HL-60/S4 (cell line): ENCODE data around the gene CDC42.
"Not testable (repeated sequence)": the region's sequence is repeated elsewhere in the genome, so short reads cannot be mapped to it uniquely, and the experiment has no call there.

Source experiments
- in situ Hi-C: fragments of 300-500 bp; cut with MboI; formaldehyde crosslinking; loops from 2 replicates; pipeline ENCODE4 v1.14.3; 2022; ENCODE audit warnings: low sequenced_read_pairs

CDC42 gene

DNA sequence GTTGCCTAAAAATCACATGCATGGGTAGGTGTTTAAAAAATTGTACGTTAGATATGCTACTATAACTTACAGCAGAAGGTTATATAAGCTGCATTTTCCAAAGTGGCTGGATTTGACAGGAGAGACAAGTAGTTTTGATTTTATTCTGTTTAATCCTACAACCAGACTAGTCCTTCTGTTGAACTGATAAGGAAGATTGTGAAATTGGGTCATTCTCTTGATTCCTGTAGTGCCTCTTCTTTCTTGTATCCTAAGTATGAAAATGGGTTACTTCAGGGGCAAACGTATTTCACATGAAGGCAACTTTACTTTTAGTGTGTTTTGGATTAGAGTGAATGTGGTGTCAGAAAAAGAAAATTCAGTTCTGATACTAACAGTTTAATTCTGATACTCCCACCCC is 19.0 kb downstream of the CDC42 start:
- in situ Hi-C loops, result no loop called here

DNA sequence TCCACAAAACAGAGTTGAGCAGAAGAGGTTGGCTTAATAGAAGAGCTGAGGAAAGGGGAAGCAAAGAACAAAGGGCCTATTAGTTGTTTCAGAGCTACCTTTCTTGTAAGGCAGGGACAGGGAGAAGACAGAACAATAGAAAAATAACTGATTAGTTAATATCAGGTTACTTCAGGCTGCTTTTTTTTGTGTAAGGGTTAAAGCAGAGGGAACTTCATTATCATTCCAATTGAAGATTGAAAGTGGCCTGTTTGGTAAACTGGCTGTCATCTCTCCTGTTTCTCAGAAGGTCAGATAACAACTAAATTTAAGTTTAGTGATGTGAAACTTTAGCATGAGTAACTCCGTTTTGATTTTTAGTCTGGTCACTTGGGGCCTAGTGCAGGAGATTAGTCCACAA is 22.3 kb downstream of the CDC42 start:
- in situ Hi-C loops, result no loop called here

DNA sequence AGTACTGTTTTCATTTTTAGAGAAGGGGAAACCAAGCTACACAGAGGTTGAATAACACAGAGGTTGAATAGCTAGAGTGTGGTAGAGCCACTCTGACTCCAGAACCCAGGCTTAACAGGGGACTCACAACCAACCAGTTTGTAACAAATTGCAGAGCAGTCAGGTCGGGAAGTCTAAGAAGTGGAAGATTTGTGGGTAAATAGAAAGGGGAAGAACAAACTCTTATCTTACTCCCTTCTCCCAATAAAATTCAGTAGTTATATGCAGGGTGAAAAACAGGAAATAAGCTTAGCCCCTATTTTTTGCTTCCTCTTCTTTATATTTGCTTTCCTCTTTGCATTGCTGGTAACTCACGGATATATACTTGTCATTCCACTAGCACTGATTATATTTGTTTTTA is 23.2 kb downstream of the CDC42 start:
- in situ Hi-C loops, result no loop called here

GRCh38 chr1:22076346-22076745 is 23.8 kb downstream of the CDC42 start:
- in situ Hi-C loops, result no loop called here

- in situ Hi-C loops, result no loop called here
Observed at GRCh38 chr1:22077728-22078127, 25.2 kb downstream of the CDC42 start.

- in situ Hi-C loops, result no loop called here
Observed at GRCh38 chr1:22078133-22078532, 25.6 kb downstream of the CDC42 start.

DNA sequence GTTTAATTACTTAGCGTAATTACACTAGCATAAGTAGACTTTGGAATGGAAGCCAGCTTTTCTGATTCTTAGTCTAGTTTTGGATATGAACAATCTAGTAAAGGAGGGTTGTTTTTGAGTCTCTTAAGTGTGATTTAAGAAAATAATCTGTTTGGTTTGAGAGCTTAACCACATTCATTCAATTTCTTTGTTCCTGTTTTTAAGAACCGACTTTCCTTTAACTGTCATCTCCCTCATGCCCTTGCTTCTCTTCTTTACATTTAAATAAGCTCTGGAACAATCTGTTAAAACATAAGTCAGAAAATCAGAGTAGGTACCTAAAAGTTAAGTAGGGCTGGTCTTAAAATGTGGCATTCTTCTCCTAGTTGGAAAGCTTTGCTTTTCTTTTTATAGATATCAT is 27.7 kb downstream of the CDC42 start:
- in situ Hi-C loops, result no loop called here

DNA sequence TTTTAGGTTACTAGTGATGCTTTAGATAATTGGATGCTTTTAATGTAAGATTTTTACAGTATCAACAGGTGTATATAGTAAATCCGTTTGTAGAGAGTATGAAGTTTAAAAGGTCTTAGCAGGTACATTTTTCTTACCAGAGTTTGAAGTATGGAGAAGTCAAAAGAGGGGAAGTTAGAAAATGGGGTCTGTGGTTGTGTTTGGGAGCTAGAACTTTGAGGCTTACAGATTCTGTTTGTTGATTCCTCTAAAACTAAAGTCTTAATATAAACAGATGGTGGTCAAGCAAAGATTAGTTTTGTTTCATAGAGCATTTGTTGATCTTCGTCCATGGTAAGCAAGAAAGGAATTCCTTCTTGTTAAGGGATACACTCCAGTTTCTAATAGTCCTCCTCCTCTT is 35.8 kb downstream of the CDC42 start:
- in situ Hi-C loops, result no loop called here

- in situ Hi-C loops, result no loop called here
Observed at GRCh38 chr1:22089134-22089571, 36.6 kb downstream of the CDC42 start.

GRCh38 chr1:22089787-22090186 is 37.3 kb downstream of the CDC42 start:
- in situ Hi-C loops, result no loop called here

DNA sequence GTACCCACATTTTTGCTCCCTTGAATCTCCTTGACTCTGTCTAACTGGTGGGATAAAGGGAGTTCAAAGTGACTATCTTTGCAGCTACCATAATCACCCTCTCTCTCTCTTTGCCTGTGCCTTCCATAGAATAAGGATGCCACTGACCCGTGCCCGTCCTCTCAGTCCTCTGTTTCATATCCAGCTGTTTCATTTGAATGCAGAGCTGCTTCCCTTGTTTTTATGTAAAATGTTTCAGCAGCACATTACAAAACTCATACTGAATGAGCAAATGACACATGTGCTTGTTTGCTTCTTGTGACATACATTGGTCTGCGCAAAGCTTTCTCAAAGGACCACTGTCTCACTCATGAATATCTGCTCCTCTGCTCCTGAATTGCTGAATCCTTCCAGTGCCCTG is 38.4 kb downstream of the CDC42 start:
- in situ Hi-C loops, result no loop called here

GRCh38 chr1:22092026-22092768 is 39.7 kb downstream of the CDC42 start:
- in situ Hi-C loops, result not testable (repeated sequence)

- in situ Hi-C loops, result no loop called here
Observed at GRCh38 chr1:22093513-22093912, 41.0 kb downstream of the CDC42 start.

DNA sequence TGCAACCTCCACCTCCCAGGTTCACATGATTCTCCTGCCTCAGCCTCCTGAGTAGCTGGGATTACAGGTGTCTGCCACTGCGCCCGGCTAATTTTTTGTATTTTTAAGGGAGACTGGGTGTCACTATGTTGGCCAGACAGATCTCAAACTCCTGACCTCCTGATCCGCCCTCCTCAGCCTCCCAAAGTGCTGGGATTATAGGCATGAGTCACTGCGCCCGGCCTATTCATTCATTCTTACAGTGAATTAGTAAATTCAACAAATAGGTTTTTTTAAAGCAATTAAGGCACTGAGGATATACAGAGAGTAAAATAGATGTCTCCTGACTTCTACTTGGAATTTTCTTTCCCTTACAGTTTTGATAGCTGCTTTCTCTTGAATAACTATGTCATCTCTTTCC is 43.5 kb downstream of the CDC42 start:
- in situ Hi-C loops, result no loop called here

- in situ Hi-C loops, result no loop called here
Observed at GRCh38 chr1:22096463-22096862, 44.0 kb downstream of the CDC42 start.

- in situ Hi-C loops, result no loop called here
Observed at GRCh38 chr1:22098752-22099151, 46.2 kb downstream of the CDC42 start.

GRCh38 chr1:22100168-22100567 is 47.7 kb downstream of the CDC42 start:
- in situ Hi-C loops, result no loop called here

GRCh38 chr1:22101199-22101598 is 48.7 kb downstream of the CDC42 start:
- in situ Hi-C loops, result no loop called here

GRCh38 chr1:22101995-22102394 is 49.5 kb downstream of the CDC42 start:
- in situ Hi-C loops, result no loop called here

DNA sequence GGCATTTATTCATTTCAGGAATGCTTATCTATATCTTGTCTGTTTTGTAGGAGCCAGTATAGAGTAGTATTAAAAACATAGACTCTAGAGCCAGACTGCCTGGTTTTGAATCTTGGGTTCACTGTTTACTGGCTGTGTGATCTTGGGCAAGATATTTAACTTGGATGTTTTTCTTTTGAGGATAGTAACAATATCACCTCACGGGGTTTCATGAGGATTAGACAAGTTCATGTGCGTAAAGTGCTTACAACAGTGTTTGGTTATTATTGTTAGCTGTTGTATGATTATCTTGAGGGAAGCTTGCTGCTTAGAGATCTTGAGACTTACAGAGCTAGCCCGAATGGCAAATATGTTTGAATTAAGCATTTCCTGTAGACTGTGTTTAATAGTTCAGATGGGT is 50.2 kb downstream of the CDC42 start:
- in situ Hi-C loops, result no loop called here

DNA sequence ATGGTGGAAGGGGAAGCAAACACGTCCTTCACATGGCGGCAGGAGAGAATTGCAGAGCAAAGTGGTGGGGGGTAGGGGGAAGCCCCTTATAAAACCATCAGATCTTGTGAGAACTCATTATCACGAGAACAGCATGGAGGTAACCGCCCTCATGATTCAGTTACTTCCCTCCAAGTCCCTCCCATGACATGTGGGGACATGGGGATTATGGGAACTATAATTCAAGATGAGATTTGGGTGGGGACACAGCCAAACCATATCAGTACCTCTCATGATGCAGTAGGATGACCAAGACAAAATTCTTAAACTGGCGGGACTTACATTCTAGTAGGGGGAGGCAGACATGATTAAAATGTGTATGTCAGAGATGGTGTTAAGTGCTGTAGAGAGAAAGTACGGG is 51.6 kb downstream of the CDC42 start:
- in situ Hi-C loops, result no loop called here

- in situ Hi-C loops, result no loop called here
Observed at GRCh38 chr1:22104865-22105437, 52.4 kb downstream of the CDC42 start.
